ENCODE data around the gene OR5AS1. TPM values are rescaled to one million over a fixed set of nuclear protein-coding genes. Genes with fewer than 3 reads are reported as not detected.

The OR5AS1 gene
- total RNA-seq, result not detected
- not detected for polyA plus RNA-seq
- long read RNA-seq, donor 1, result 0 reads
- long read RNA-seq, donor 2, result 0 reads
- long read RNA-seq, donor 3, result 0 reads
- long read RNA-seq, donor 4, result 0 reads
- long read RNA-seq, donor 5, result 0 reads
- long read RNA-seq, donor 6, result 0 reads
- long read RNA-seq, donor 7, result 0 reads
- long read RNA-seq, donor 8, result 0 reads
- long read RNA-seq, donor 9, result 0 reads
- long read RNA-seq, donor 10, result 0 reads

DNA sequence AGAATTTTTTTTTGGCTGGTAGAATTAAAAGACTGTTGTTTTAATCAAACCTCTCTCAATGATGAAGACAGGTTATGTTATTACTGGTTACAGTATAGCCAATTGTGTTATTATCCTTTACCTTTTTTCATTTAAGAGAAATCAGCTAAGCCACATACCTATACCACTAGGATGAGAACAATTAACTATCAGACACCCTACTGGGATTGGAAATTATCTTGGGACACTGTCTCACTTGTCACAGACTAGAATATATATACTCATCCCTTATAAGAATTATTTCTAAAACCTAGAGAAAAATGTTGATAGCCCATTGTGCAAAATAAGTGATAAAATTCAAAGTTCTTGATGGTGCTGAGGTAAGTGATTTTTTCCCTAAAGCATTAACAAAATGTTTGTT, at the start of gene OR5AS1:
Gene OR5AS1 (plus strand): TSS at position 301 of the 400 bp plus-strand sequence. CDS start 2,765 bp downstream, outside the sequence.
- no peak within 1 kb of the TSS for H3K4me3 ChIP-seq
- DNase-seq, result no peak
- TF ChIP-seq, protein P1, sequence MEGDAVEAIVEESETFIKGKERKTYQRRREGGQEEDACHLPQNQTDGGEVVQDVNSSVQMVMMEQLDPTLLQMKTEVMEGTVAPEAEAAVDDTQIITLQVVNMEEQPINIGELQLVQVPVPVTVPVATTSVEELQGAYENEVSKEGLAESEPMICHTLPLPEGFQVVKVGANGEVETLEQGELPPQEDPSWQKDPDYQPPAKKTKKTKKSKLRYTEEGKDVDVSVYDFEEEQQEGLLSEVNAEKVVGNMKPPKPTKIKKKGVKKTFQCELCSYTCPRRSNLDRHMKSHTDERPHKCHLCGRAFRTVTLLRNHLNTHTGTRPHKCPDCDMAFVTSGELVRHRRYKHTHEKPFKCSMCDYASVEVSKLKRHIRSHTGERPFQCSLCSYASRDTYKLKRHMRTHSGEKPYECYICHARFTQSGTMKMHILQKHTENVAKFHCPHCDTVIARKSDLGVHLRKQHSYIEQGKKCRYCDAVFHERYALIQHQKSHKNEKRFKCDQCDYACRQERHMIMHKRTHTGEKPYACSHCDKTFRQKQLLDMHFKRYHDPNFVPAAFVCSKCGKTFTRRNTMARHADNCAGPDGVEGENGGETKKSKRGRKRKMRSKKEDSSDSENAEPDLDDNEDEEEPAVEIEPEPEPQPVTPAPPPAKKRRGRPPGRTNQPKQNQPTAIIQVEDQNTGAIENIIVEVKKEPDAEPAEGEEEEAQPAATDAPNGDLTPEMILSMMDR (IDR thresholded peaks at IDR 0.05), result no peak
- TF ChIP-seq POLR2AphosphoS5 (IDR thresholded peaks at IDR 0.05) (no peak), POLR2A (IDR thresholded peaks at IDR 0.05) (no peak), EP300 (IDR thresholded peaks at IDR 0.05) (no peak)
- H3K36me3 ChIP-seq, result no peaks in the 10 kb centered on the region
- no peaks in the 10 kb centered on the region for H3K4me1 ChIP-seq
- intact Hi-C loops (cut with DNase I; ENCODE audit: low total_unique reads), result no loop called here
- H3K27me3 ChIP-seq, result no peaks in the 10 kb centered on the region
- H3K27ac ChIP-seq, result no peak within 1 kb of the TSS
- H3K9me3 ChIP-seq, result peaks cover 0 to 8% (median 0%) of the 10 kb centered on the region in 4 donors

DNA sequence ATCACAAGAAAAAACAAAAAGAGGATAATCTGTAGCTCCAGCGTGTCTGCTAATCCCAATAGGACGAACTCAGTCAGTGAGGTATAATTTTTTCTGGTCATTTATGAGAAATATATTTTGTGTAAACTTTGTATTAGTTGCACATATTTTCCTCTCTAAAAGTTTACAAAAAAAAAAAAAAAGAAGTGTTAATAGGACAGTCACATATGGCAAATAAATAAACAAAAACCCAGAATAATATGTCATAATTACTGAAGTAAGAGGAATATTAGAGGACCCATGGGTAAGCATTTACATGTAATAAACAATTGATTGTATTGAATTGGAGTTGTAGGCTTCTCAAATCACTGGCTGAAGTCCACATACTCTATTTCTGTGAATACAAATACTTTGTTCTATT, 32.9 kb upstream of the OR5AS1 start, which contains the start of gene OR5F1:
Gene OR5F1 (minus strand): TSS at position 101 of the 400 bp plus-strand sequence. CDS start 0 bp downstream, at position 101.
- Histone ChIP-seq H3K9me3 (peaks cover 0 to 15% (median 2%) of the 10 kb centered on the region in 4 donors), H3K27ac (no peak within 1 kb of the TSS), H3K36me3 (no peaks in the 10 kb centered on the region), H3K4me1 (no peaks in the 10 kb centered on the region), H3K4me3 (no peak within 1 kb of the TSS), H3K27me3 (no peaks in the 10 kb centered on the region)
- WGBS, 5 donors, result 64 to 76% (median 72%) methylated on average over 2 of the region's 2 CpGs
- intact Hi-C loops (cut with DNase I; ENCODE audit: low total_unique reads), result no loop called here
- TF ChIP-seq, protein P1 (IDR thresholded peaks at IDR 0.05), result no peak
- TF ChIP-seq POLR2A (IDR thresholded peaks at IDR 0.05) (no peak), EP300 (IDR thresholded peaks at IDR 0.05) (no peak), POLR2AphosphoS5 (IDR thresholded peaks at IDR 0.05) (no peak)
- no peak for DNase-seq

DNA sequence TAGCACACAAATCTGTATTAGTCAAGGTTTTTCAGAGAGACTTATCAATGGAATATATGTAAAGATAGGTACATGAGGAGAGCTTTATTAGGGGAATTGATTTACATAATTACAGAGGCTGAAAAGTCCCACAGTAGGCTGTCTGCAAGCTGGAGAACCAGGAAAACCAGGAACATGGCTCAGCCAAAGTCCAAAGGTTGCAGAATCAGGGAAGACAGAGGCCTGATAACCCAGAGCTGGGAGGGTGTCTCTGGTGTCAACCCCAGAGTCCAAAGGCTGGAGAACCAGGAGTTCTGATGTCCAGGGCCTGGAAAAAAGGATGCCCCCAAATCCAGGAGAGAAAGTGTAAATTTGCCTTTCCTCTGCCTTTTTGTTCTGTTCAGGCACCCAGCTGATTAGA, 16.7 kb upstream of the OR5AS1 start:
- no peak for DNase-seq
- H3K4me3 ChIP-seq, result no peak overlapping the region
- peaks cover 0 to 19% (median 2%) of the 10 kb centered on the region in 4 donors for H3K9me3 ChIP-seq
- no peaks in the 10 kb centered on the region for H3K4me1 ChIP-seq
- intact Hi-C loops (cut with DNase I; ENCODE audit: low total_unique reads), result no loop called here
- no peaks in the 10 kb centered on the region for H3K27me3 ChIP-seq
- TF ChIP-seq POLR2AphosphoS5 (IDR thresholded peaks at IDR 0.05) (no peak), POLR2A (IDR thresholded peaks at IDR 0.05) (no peak), EP300 (IDR thresholded peaks at IDR 0.05) (no peak)
- TF ChIP-seq, protein P1 (IDR thresholded peaks at IDR 0.05), result no peak
- no peaks in the 10 kb centered on the region for H3K36me3 ChIP-seq
- H3K27ac ChIP-seq, result no peak overlapping the region

- WGBS, 5 donors, result 53 to 72% (median 57%) methylated on average over 2 of the region's 2 CpGs
- H3K27ac ChIP-seq, result no peak overlapping the region
- TF ChIP-seq POLR2AphosphoS5 (IDR thresholded peaks at IDR 0.05) (no peak), POLR2A (IDR thresholded peaks at IDR 0.05) (no peak), EP300 (IDR thresholded peaks at IDR 0.05) (no peak)
- TF ChIP-seq, protein P1 (IDR thresholded peaks at IDR 0.05), result no peak
- no peaks in the 10 kb centered on the region for H3K4me1 ChIP-seq
- no peaks in the 10 kb centered on the region for H3K27me3 ChIP-seq
- H3K9me3 ChIP-seq, result peaks cover 0 to 19% (median 2%) of the 10 kb centered on the region in 4 donors
- no peak overlapping the region for H3K4me3 ChIP-seq
- DNase-seq, result no peak
- intact Hi-C loops (cut with DNase I; ENCODE audit: low total_unique reads), result no loop called here
- H3K36me3 ChIP-seq, result no peaks in the 10 kb centered on the region
Observed at GRCh38 chr11:56013805-56014204, 13.6 kb upstream of the OR5AS1 start.
